Mononuclear cell (primary cell): ENCODE results near the gene SERPINA7. TPM values are rescaled to one million over a fixed set of nuclear protein-coding genes. Genes with fewer than 3 reads are reported as not detected.
"Not testable (repeated sequence)": the region's sequence is repeated elsewhere in the genome, so short reads cannot be mapped to it uniquely, and the experiment has no call there.

Experiments used
- H3K27me3 ChIP-seq: 2 replicates; pipeline ENCODE4 v1.6.0; 2011; ENCODE audit warnings: low read length, control low read depth; ENCODE audit not compliant: insufficient read depth
- H3K4me1 ChIP-seq: 2 replicates; pipeline ENCODE4 v1.5.1; 2011; ENCODE audit warnings: mild to moderate bottlenecking, low read length, control low read depth; ENCODE audit not compliant: insufficient read depth
- H3K4me3 ChIP-seq: 2 replicates; pipeline ENCODE4 v1.5.1; 2011; ENCODE audit warnings: mild to moderate bottlenecking, low read length, moderate library complexity
- H3K9me3 ChIP-seq: 2 replicates; pipeline ENCODE4 v1.5.1; 2011; ENCODE audit warnings: low read depth, mild to moderate bottlenecking, control low read depth, low read length
- total RNA-seq: library from RNA; depleted of rRNA; stranded (reverse); fragments of >200 nt; gene quantifications from one replicate; pipeline ENCODE4 v1.2.3, GENCODE V29; 2012

The SERPINA7 gene
- total RNA-seq, 1 donor = not detected

DNA sequence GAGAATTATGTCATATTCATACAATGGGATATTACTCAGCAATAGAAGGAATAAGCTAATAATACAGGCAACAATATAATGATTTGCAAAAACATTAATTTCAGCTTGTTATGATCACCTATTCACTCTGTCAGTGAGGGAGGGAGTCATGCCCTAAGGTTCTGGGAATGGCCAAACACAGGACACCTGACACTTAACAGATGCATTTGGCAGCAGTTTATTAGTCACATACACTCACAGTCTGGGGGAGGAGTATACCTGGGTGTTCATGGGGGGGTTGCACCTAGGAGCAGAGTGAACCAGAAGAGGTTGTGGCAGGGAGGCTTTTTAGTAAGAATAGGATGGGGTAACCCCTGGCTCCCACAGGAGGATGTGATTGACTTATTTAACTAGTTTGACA is 38.3 kb downstream of the SERPINA7 start:
- no peaks in the 10 kb centered on the region for H3K27me3 ChIP-seq
- H3K9me3 ChIP-seq = no peaks in the 10 kb centered on the region
- no peaks in the 10 kb centered on the region for H3K4me1 ChIP-seq
- no peak overlapping the region for H3K4me3 ChIP-seq

DNA sequence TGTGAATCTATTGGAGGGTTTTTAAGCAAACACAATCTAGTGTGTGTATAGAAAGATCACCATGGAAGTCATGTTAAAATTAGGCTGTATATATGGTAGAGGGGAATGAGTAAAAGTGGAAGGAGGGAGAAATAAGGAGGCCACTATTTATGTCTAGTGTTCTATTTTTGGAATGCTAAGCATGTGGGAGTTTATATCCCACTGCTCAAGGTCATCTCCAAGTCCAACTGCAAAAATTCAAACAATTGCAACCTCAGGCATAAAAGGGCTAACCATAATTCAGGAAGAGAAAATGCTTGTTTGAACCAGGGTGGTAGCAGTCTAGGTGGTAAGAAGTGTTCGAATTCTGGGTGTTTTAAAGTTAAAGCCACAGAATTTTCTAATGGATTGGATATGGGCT is 39.2 kb downstream of the SERPINA7 start:
- Histone ChIP-seq H3K4me3 (no peak overlapping the region), H3K4me1 (no peaks in the 10 kb centered on the region), H3K27me3 (no peaks in the 10 kb centered on the region), H3K9me3 (no peaks in the 10 kb centered on the region)

DNA sequence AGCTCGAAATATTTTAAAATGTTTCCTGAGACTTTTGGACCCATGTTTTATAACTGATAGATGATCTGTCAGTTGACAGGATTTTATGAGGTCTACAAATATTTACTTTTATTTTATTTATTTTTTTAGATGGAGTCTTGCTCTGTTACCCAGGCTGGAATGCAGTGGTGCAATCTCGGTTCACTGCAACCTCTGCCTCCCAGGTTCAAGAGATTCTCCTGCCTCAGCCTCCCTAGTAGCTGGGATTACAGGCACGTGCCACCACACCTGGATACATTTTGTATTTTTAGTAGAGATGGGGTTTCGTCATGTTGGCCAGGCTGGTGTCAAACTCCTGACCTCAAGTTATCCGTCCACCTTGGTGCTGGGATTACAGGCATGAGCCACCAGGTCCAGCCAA is 50.0 kb downstream of the SERPINA7 start:
- not testable (repeated sequence) for H3K27me3 ChIP-seq, H3K4me1 ChIP-seq, H3K4me3 ChIP-seq, H3K9me3 ChIP-seq

Other genes starting within 250 kb of the SERPINA7 start
- gene NRK, start 216.2 kb downstream of the SERPINA7 start, total RNA-seq = under 0.01 TPM
- gene PWWP3B, start 129.6 kb upstream of the SERPINA7 start, total RNA-seq = not detected